Measurements from ENCODE around the gene PLXND1. TPM values are rescaled to one million over a fixed set of nuclear protein-coding genes. Genes with fewer than 3 reads are reported as not detected.
A peak's percentile ranks its signal among the peaks of the same experiment; 100 is the strongest.

PLXND1 gene
- polyA plus RNA-seq, 3 donors, result 124 to 153 (median 144) TPM

DNA sequence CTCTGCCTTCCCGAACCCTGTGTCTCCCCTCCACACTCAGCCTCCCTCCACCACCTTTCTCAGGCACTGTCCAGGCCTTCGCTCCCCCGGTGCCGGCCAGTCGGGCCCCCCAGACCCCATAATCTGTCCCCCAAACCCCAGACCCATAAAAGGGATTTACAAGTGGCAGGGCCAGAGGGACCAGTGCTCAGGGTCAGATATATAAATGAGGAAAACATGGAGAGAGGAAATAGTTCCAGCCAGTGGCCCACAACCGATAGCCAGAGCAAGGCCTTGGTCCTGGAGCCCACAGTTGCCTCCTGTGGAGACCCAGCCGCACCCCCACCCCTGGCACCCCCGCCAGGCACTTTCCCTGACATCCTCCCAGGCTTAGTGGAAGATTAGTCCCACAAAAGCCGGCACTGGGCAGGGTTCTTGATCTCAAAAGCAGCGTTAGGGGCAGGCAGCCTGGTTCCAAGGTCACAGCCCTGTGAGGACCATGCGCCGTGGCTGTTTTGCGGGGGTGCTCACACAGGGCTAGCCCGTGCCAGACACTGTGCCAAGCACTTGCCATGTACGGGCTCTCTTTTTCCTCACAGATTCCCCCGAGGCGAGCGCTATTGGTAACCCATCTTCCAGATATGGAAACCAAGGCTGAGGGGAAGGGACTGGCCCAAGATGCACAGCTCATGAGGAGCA, 1.1 kb upstream of the PLXND1 start:
- DNase-seq (ENCODE audit: extremely low read depth in 1 of 11, low read depth in 9 of 11, low spot score in 4 of 11), result no peak

- DNase-seq (ENCODE audit: extremely low read depth in 1 of 11, low read depth in 9 of 11, low spot score in 4 of 11), result no peak
Observed at GRCh38 chr3:129605922-129606635, 397 bp downstream of the PLXND1 start.

DNA sequence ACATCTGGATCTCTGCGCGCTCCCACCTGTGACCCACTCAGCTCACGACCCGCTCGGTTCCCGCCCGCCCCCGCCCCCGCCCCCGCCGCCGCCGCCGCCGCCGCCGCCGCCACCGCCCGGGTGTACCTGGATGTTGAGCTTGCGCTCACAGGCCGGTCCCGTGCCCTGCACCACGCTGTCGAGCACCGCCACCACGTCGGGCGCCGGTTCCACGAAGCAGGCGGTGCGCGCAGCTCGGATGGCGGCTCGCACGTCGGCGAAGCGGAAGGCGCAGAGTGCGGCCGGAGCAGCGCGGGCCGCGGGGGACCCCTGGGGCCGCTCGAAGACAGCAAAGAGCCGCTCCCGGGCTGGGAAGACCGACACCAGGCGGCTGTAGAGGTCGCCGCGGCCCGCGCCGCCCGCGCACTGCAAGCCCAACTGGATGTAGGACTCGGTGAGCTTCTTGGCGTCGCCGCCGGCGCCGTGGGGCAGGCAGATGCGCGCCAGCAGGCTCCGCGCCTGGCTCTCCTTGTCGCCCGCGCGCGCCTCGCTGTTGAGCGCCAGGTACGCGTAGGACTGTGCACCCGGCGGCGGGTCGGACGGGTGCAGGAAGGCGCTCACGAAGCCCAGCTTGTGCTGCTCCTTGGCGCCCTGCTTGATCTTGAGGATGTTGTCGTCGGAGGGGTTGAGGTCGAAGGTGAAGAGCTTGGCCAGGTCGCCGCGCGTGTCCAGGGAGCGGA, 1.1 kb downstream of the PLXND1 start:
- no peak for DNase-seq (ENCODE audit: extremely low read depth in 1 of 11, low read depth in 9 of 11, low spot score in 4 of 11)

GRCh38 chr3:129604767-129605166, 1.7 kb downstream of the PLXND1 start:
- DNase-seq (ENCODE audit: extremely low read depth in 1 of 11, low read depth in 9 of 11, low spot score in 4 of 11), result no peak

DNA sequence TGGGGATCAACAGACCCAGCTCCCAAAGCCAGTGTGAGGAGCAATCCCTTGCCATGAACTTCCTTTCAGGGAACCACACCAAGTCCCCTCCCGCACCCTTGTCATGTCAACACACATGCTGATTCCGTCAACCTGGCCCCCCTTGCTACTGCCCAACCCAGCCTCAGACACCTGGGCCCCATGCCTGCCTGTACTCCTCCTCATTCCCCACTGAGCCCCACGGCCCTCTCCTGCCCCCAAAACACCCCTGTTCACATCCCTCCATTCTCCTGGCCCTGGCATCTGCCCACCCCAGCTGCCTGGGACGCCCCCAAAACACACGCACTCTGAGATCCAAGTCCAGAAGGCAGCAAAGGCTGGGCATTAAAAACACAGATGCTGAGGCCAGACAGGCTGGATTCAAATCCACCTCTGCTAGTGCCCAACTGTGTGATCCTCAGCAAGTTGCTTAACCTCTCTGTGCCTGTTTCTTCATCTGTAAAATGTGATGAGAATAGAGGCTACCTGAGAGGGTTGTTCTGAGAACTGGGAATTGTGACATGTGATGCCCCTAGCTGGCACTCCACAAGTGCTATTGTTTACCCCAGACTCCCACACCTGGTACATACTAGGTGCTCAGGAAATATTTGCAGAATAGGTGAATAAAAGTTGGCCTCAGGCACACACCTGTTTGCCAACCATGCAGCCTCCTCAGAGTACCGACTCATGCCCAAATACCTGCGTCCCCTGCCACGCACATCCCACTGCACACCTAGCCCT, 2.3 kb downstream of the PLXND1 start:
- DNase-seq (ENCODE audit: extremely low read depth in 1 of 11, low read depth in 9 of 11, low spot score in 4 of 11), result no peak

GRCh38 chr3:129603561-129603942, 2.9 kb downstream of the PLXND1 start:
- no peak for DNase-seq (ENCODE audit: extremely low read depth in 1 of 11, low read depth in 9 of 11, low spot score in 4 of 11)

DNA sequence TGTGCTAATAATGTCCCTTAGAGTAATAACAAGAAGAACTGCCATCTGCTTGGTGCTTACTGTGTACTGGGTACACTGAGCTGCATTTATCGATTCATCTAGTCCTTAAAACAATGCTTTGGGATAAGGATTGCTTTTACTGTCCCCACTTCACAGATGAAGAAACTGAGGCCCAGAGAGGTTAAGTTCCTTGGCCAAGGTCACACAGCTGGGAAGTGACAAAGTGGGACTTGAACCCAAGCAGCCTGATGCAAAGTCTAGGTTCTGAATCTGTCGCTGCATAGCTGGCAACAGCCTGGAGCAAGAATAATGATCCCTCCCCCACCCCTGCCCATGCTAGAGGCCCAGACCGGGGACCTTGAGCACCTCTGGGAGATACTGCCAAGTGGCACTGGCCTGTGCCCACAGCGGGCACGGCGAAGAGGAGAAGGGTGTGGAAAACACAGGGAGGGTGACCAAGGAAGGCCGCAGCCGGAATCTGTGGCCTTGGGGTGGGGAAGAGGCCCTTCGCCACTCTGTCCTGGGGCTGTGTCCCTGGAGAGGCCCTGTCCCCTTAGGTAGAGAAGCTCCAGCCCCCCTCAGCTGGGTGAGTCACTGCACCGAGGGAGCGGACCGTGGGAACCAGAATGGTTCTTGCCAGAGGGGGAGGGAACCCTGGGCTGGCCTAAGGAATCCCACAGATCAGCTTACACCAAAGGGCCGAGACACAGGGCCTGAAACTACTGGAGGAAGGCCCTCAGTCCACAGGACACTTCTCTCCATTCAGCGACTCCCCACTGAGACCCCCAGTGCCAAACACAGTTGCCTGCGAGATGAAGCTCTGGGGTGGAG, 3.5 kb downstream of the PLXND1 start:
- peak in 1 of 11 donors; percentile 54 for DNase-seq (ENCODE audit: extremely low read depth in 1 of 11, low read depth in 9 of 11, low spot score in 4 of 11)

- DNase-seq (ENCODE audit: extremely low read depth in 1 of 11, low read depth in 9 of 11, low spot score in 4 of 11), result no peak
Observed at GRCh38 chr3:129602309-129602708, 4.2 kb downstream of the PLXND1 start.

- DNase-seq (ENCODE audit: extremely low read depth in 1 of 11, low read depth in 9 of 11, low spot score in 4 of 11), result no peak
Observed at GRCh38 chr3:129601713-129602112, 4.8 kb downstream of the PLXND1 start.

DNA sequence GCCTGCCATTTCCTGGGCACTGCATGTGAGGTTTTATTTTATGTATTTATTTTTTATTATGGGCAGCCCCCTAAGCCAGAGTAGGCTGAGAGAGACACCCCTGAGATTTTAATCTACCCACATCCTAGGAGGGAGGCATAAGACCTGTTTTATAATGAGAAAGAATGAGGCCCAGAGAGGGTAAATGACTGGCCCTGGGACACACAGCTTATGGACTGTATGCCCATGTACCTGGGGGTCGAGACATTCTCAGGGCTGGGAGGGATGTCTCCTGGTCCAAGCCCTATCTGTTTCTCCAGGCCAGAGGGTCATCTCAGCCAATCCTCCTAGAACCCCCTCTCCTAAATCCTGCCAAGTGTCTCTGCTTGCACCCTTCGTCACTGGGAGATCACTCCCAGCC, 6.1 kb downstream of the PLXND1 start:
- no peak for DNase-seq (ENCODE audit: extremely low read depth in 1 of 11, low read depth in 9 of 11, low spot score in 4 of 11)

- no peak for DNase-seq (ENCODE audit: extremely low read depth in 1 of 11, low read depth in 9 of 11, low spot score in 4 of 11)
Observed at GRCh38 chr3:129599607-129600006, 6.9 kb downstream of the PLXND1 start.

- DNase-seq (ENCODE audit: extremely low read depth in 1 of 11, low read depth in 9 of 11, low spot score in 4 of 11), result no peak
Observed at GRCh38 chr3:129599073-129599472, 7.4 kb downstream of the PLXND1 start.

DNA sequence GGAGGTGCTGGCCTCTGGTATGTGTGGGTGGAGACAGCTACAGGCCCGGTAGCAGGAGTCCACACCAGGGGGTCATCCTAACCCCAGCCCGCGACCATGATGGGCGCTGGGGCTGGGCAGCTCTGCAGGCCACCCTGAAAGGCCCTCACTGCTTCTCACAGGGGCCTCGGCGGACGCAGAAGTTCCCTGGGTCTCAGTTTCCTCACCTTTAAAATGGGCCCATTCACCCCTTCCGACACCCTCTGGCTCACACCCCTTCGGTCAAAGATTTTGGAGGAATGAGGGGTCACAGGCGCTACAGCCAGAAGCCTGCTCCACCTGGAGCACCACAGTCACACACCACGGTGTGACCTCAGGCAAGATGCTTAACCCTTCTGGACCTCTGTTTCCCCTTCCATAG, 8.0 kb downstream of the PLXND1 start:
- no peak for DNase-seq (ENCODE audit: extremely low read depth in 1 of 11, low read depth in 9 of 11, low spot score in 4 of 11)

- DNase-seq (ENCODE audit: extremely low read depth in 1 of 11, low read depth in 9 of 11, low spot score in 4 of 11), result no peak
Observed at GRCh38 chr3:129598000-129598381, 8.5 kb downstream of the PLXND1 start.

- peak in 2 of 11 donors; percentile 64 to 65 for DNase-seq (ENCODE audit: extremely low read depth in 1 of 11, low read depth in 9 of 11, low spot score in 4 of 11)
Observed at GRCh38 chr3:129597087-129597999, 9.1 kb downstream of the PLXND1 start.

DNA sequence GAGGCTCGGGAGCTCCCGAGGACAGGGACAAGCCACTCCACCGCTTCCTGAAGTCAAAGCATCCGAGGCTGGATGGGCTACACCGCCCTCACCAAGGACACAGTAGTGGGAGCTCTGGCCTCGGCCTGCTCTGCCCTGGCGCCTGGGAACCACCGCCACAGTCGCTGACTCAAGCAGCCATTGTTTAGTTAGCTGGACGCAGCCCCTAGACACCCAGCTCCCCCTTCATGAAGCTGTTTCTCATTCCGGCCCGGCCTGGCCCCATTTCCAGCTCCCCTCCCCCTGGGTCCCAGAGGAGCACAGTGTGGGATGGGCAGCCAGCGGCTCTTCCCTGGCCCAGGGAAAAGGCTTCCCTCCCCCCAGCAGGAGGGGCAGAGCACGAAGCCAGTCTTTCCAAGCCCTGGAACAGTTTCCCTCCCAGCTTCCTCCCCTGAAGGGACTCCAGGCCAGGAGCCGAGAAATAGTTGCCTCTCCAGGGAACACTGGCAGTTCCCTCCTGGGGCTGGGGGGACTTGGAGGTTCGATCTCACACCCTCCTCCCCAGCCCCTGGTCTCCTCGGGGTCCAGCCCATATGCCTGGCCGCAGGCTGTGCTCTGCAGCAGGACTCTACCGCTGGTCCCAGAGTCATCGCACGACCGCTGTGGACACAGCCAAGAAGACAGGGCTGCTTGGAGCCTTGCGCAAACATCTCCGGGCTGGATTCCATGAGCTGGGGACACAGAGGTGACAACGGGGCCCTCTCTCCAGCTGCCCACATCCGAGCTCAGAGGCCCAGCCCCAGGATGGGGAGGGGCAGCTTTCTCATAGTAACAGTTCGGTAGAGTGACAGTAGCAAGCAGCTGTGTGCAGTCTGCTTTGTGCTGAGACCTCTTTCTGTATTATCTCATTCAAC, 10.0 kb downstream of the PLXND1 start:
- DNase-seq (ENCODE audit: extremely low read depth in 1 of 11, low read depth in 9 of 11, low spot score in 4 of 11), result peak in 8 of 11 donors; percentile 70 to 90 (median 82)
